OCI-LY7 (cell line): Measurements from ENCODE around the gene ELP4. TPM values are rescaled to one million over a fixed set of nuclear protein-coding genes. Genes with fewer than 3 reads are reported as not detected.

Experiments used
- BruUV-seq: library from RNA; stranded (reverse); fragments of 400-500 nt; replicated peaks from 2 replicates; lab custom pipeline; 2021; lab: Mats Ljungman, UMichigan
- CTCF ChIA-PET: fragments of 300-600 bp; sonication (Branson Sonifier 250); formaldehyde crosslinking; loops from one replicate; lab custom pipeline; 2022; ENCODE audit warnings: antibody characterized with exemption; ENCODE audit not compliant: unreplicated experiment; lab: Charles Lee
- POLR2A ChIA-PET: fragments of 300-600 bp; sonication (Branson Sonifier 250); formaldehyde crosslinking; loops from one replicate; lab custom pipeline; 2022; ENCODE audit warnings: antibody characterized with exemption; lab: Charles Lee
- DNase-seq: peaks from one replicate; pipeline ENCODE4 v3.0.0-alpha.2; 2015; ENCODE audit warnings: low spot score
- H2AFZ ChIP-seq: fragments of 200-600 bp; sonication (generic), shearing (Covaris generic); 2 replicates; pipeline ENCODE4 v1.6.1; 2014; ENCODE audit warnings: mild to moderate bottlenecking, antibody characterized with exemption, low read length, moderate library complexity
- H3K27ac ChIP-seq: fragments of 200-600 bp; sonication (generic); 2 replicates; pipeline ENCODE4 v1.5.1; 2014; ENCODE audit warnings: mixed run types, low read depth, mild to moderate bottlenecking, moderate library complexity, low read length, inconsistent platforms; ENCODE audit not compliant: poor library complexity, severe bottlenecking
- H3K36me3 ChIP-seq: fragments of 200-600 bp; sonication (generic); 2 replicates; pipeline ENCODE4 v1.6.1; 2014; ENCODE audit warnings: mild to moderate bottlenecking, antibody characterized with exemption, low read length, moderate library complexity, mixed read lengths; ENCODE audit not compliant: insufficient read depth
- H3K4me1 ChIP-seq: fragments of 200-600 bp; sonication (generic); 2 replicates; pipeline ENCODE4 v1.5.1; 2014; ENCODE audit warnings: mild to moderate bottlenecking, low read length; ENCODE audit not compliant: insufficient read depth, poor library complexity, severe bottlenecking
- H3K4me2 ChIP-seq: fragments of 200-600 bp; sonication (generic); 2 replicates; pipeline ENCODE4 v1.6.1; 2014; ENCODE audit warnings: mild to moderate bottlenecking, low read length
- H3K4me3 ChIP-seq: fragments of 200-600 bp; sonication (generic); 2 replicates; pipeline ENCODE4 v1.5.1; 2014; ENCODE audit warnings: mild to moderate bottlenecking, low read depth, low read length; ENCODE audit not compliant: poor library complexity, severe bottlenecking
- H3K79me2 ChIP-seq: fragments of 200-600 bp; sonication (generic); 2 replicates; pipeline ENCODE4 v1.6.1; 2016; ENCODE audit warnings: low read depth, mild to moderate bottlenecking, low read length, moderate library complexity, mixed read lengths; ENCODE audit not compliant: insufficient read depth
- H3K9me2 ChIP-seq: fragments of 200-600 bp; sonication (generic); 2 replicates; pipeline ENCODE4 v1.6.1; 2016; ENCODE audit warnings: mild to moderate bottlenecking, low read length, mixed read lengths; ENCODE audit not compliant: insufficient read depth
- H3K9me3 ChIP-seq: fragments of 200-600 bp; sonication (generic); 2 replicates; pipeline ENCODE4 v1.6.1; 2014; ENCODE audit warnings: mild to moderate bottlenecking, mixed run types, low read length, mixed read lengths
- H4K20me1 ChIP-seq: fragments of 200-600 bp; sonication (generic); 2 replicates; pipeline ENCODE4 v1.6.1; 2014; ENCODE audit warnings: mild to moderate bottlenecking, antibody characterized with exemption, low read length, moderate library complexity, mixed read lengths; ENCODE audit not compliant: insufficient read depth
- EZH2phosphoT487 ChIP-seq: fragments of 200-600 bp; sonication (generic); IDR thresholded peaks from 2 replicates; pipeline ENCODE4 v1.6.1; 2018; ENCODE audit warnings: low read depth, borderline replicate concordance, mild to moderate bottlenecking, mixed run types, antibody characterized with exemption, low read length, moderate library complexity, mixed read lengths
- intact Hi-C: fragments of 100-400 bp; cut with micrococcal nuclease; formaldehyde crosslinking; loops from one replicate; pipeline ENCODE4 v1.10.0; 2022; ENCODE audit not compliant: unreplicated experiment
- total RNA-seq, 2 experiments: library from RNA; depleted of rRNA in 1 of 2; stranded (reverse); fragments of >200 nt in 1 of 2; shearing (Covaris generic) in 1 of 2; gene quantifications; 2 replicates each; pipeline ENCODE4 v1.2.3, GENCODE V29; 2014 to 2022
- TF ChIP-seq, protein P1 (sequence below): fragments of 200-600 bp; sonication (generic); conservative IDR thresholded peaks from 2 replicates; pipeline ENCODE4 v1.5.1; 2014; ENCODE audit warnings: mild to moderate bottlenecking, antibody characterized with exemption, low read length, moderate library complexity, mixed read lengths

ELP4 gene
- total RNA-seq, 2 experiments from 2014 or later = 27.6 to 32.7 TPM

DNA sequence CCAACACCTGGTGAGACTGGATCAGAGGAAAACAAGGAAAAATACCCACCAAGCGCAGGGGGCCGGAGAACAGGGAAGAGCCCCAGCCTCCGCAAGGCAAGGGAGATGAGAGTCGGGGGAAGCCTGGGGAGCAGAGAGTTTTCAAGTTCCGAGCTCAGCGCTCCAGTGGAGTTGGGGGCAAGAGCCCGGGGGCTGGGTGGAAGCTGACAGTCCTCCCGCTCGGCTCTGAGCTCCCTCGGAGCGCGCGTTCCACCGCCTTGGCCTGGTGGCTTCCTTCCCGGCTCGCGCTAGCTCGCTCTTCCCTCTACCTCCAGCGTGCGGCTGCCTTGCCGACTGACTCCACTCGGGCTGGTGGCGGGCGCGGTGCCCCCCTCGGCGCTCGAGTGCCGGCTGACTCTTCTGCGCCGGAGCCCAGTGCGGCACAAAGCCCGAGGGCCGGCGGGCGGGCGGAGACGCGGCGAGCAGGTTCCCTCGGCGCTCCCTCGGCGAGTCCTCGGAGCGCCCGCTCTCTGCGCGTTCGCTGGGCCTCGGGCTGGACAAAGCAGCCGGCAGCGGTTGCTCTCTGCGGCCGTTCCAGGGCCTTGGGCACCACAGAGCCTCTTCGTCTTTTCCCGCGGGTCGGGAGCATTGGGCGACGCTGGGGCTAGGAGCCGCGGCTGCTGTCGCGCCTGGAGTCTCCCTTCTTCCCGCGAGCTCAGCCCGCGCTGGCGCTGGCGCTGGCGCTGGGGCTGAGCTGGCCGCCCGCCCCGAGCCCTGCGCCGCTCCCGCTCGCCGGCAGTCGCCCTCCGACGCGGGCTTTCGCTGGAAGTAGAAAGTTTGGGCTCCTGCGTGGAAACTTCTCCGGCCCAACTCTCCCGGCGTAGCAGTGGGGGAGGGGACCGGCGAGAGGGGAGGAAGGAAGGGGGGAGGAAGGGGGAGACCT is 300.6 kb downstream of the ELP4 start:
- Histone ChIP-seq H3K4me3 (no peak overlapping the region), H4K20me1 (no peaks in the 10 kb centered on the region), H3K79me2 (no peaks in the 10 kb centered on the region), H3K4me2 (no peak overlapping the region), H3K9me3 (no peaks in the 10 kb centered on the region), H3K9me2 (no peaks in the 10 kb centered on the region), H3K4me1 (no peaks in the 10 kb centered on the region), H3K36me3 (no peaks in the 10 kb centered on the region), H2AFZ (no peak overlapping the region), H3K27ac (no peak overlapping the region)
- ChIA-PET POLR2A (no interaction called here), CTCF (no interaction called here)
- intact Hi-C loops = no loop called here
- no peak for DNase-seq
- BruUV-seq = no TSS peak
- TF ChIP-seq, protein P1, sequence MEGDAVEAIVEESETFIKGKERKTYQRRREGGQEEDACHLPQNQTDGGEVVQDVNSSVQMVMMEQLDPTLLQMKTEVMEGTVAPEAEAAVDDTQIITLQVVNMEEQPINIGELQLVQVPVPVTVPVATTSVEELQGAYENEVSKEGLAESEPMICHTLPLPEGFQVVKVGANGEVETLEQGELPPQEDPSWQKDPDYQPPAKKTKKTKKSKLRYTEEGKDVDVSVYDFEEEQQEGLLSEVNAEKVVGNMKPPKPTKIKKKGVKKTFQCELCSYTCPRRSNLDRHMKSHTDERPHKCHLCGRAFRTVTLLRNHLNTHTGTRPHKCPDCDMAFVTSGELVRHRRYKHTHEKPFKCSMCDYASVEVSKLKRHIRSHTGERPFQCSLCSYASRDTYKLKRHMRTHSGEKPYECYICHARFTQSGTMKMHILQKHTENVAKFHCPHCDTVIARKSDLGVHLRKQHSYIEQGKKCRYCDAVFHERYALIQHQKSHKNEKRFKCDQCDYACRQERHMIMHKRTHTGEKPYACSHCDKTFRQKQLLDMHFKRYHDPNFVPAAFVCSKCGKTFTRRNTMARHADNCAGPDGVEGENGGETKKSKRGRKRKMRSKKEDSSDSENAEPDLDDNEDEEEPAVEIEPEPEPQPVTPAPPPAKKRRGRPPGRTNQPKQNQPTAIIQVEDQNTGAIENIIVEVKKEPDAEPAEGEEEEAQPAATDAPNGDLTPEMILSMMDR = no peak
- no peak for TF ChIP-seq EZH2phosphoT487

DNA sequence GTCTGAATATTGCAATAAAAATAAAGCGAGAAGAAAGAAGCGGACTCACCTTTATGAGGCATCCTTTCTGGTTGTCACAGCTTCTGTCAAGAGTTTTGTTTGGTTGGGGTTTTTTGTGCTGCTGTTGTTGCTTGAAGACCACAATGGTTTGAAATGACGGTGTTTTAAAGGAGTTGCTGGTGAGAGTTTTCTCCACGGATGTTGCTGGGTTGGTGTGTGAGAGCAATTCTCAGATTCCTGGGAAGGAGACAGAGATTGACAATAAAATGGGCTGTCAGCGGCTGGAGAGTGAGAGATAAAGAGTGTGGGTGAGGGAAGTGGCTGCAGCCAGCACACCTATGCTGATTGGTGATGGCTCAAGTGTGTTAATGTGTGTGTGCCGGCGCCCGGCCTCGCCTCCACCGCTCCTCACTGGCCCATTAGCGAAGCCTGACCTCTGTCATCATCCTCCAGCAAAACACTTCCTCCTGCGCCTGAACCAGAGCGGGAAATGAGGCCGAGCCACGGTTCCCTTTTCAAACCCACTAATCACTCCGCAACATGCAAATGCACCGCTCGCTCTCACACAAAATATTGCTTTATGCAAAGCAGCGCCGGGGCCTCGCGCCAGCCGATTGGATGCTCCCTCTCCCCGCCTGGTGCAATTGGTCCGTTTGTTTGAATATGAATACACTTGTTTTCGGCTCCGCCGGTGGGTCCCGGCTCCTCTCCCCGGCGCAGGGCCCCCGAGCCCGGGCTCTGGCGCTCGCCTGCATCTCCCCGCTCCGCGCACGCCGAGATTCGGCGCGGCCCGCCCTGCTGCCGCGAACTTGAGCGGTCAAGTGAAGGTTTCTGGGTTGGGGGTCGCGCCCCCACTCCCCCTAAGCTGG is 301.4 kb downstream of the ELP4 start, which contains the start of gene PAX6:
Gene PAX6, minus strand, starts transcription at position 544 of the 869 bp plus-strand sequence. CDS start 4,911 bp downstream, outside the sequence.
- H3K36me3 ChIP-seq = no peaks in the 10 kb centered on the region
- H3K79me2 ChIP-seq = no peaks in the 10 kb centered on the region
- no peaks in the 10 kb centered on the region for H3K4me1 ChIP-seq
- intact Hi-C loops = no loop called here
- H3K9me2 ChIP-seq = no peaks in the 10 kb centered on the region
- no peaks in the 10 kb centered on the region for H3K9me3 ChIP-seq
- no peak within 1 kb of the TSS for H2AFZ ChIP-seq
- no peak within 1 kb of the TSS for H3K27ac ChIP-seq
- ChIA-PET POLR2A (no interaction called here), CTCF (no interaction called here)
- H3K4me2 ChIP-seq = no peak within 1 kb of the TSS
- no TSS peak for BruUV-seq
- H4K20me1 ChIP-seq = no peaks in the 10 kb centered on the region
- no peak for DNase-seq
- H3K4me3 ChIP-seq = no peak within 1 kb of the TSS
- TF ChIP-seq, protein P1 = no peak
- TF ChIP-seq EZH2phosphoT487 = no peak
